SU-DHL-6 (cell line): ENCODE data around the gene TNIK.

Source experiments
- H2AFZ ChIP-seq: fragments of 200-600 bp; sonication (generic); 2 replicates; pipeline ENCODE4 v1.6.1; 2014; ENCODE audit warnings: low read depth, mild to moderate bottlenecking, moderate library complexity, mixed read lengths, antibody characterized with exemption, low read length; ENCODE audit not compliant: severe bottlenecking
- H3F3A ChIP-seq: fragments of 200-600 bp; shearing (Covaris generic); 2 replicates; pipeline ENCODE4 v1.6.0; 2016; ENCODE audit warnings: antibody characterized with exemption, mild to moderate bottlenecking; ENCODE audit not compliant: insufficient read depth
- H3K27ac ChIP-seq: fragments of 200-600 bp; sonication (generic); 2 replicates; pipeline ENCODE4 v1.5.1; 2016; ENCODE audit warnings: low read depth, mild to moderate bottlenecking, low read length, moderate library complexity, mixed read lengths
- H3K27me3 ChIP-seq: fragments of 200-600 bp; sonication (generic), shearing (Covaris generic); 2 replicates; pipeline ENCODE4 v1.6.0; 2014; ENCODE audit warnings: mild to moderate bottlenecking, low read length
- H3K36me3 ChIP-seq: fragments of 200-600 bp; sonication (generic); 2 replicates; pipeline ENCODE4 v1.6.1; 2014; ENCODE audit warnings: mild to moderate bottlenecking, low read length, mixed read lengths
- H3K4me2 ChIP-seq: fragments of 300-600, 200-600 bp; shearing (Covaris generic), sonication (generic); 2 replicates; pipeline ENCODE4 v1.6.0; 2014; ENCODE audit warnings: low read length, low read depth, mild to moderate bottlenecking; ENCODE audit not compliant: poor library complexity, severe bottlenecking
- H3K4me3 ChIP-seq: fragments of 200-600 bp; sonication (generic); 2 replicates; pipeline ENCODE4 v1.5.1; 2014; ENCODE audit warnings: antibody characterized with exemption, low read length, mild to moderate bottlenecking, mixed read lengths; ENCODE audit not compliant: insufficient read depth, poor library complexity, severe bottlenecking
- H3K79me2 ChIP-seq: fragments of 200-600 bp; sonication (generic); 2 replicates; pipeline ENCODE4 v1.6.1; 2014; ENCODE audit warnings: mild to moderate bottlenecking, low read length, moderate library complexity; ENCODE audit not compliant: insufficient read depth
- H3K9ac ChIP-seq: fragments of 200-600 bp; sonication (generic); 2 replicates; pipeline ENCODE4 v1.7.0; 2014; ENCODE audit warnings: mild to moderate bottlenecking, low read length
- H3K9me2 ChIP-seq: fragments of 200-600 bp; sonication (generic); replicated peaks from 2 replicates; pipeline ENCODE4 v1.6.1; 2014; ENCODE audit warnings: low read length; ENCODE audit not compliant: insufficient read depth
- H3K9me3 ChIP-seq: fragments of 200-600 bp; sonication (generic); 2 replicates; pipeline ENCODE4 v1.6.1; 2014; ENCODE audit warnings: low read length, mixed read lengths; ENCODE audit not compliant: insufficient read depth
- H4K20me1 ChIP-seq: fragments of 200-600 bp; sonication (generic); 2 replicates; pipeline ENCODE4 v1.6.1; 2014; ENCODE audit warnings: low read depth, mild to moderate bottlenecking, antibody characterized with exemption, low read length, moderate library complexity, mixed read lengths
- EZH2phosphoT487 ChIP-seq: fragments of 200-600 bp; sonication (generic), shearing (Covaris generic); conservative IDR thresholded peaks from 2 replicates; pipeline ENCODE4 v1.6.1; 2018; ENCODE audit warnings: mild to moderate bottlenecking, antibody characterized with exemption, low read length, moderate library complexity, mixed read lengths
- TF ChIP-seq, protein P1 (sequence below): fragments of 200-600 bp; sonication (generic); IDR thresholded peaks from one replicate; pipeline ENCODE4 v1.5.1; 2017; ENCODE audit warnings: antibody characterized with exemption, mild to moderate bottlenecking, low read length, moderate library complexity; ENCODE audit not compliant: insufficient read depth, poor library complexity, severe bottlenecking

Gene TNIK

DNA sequence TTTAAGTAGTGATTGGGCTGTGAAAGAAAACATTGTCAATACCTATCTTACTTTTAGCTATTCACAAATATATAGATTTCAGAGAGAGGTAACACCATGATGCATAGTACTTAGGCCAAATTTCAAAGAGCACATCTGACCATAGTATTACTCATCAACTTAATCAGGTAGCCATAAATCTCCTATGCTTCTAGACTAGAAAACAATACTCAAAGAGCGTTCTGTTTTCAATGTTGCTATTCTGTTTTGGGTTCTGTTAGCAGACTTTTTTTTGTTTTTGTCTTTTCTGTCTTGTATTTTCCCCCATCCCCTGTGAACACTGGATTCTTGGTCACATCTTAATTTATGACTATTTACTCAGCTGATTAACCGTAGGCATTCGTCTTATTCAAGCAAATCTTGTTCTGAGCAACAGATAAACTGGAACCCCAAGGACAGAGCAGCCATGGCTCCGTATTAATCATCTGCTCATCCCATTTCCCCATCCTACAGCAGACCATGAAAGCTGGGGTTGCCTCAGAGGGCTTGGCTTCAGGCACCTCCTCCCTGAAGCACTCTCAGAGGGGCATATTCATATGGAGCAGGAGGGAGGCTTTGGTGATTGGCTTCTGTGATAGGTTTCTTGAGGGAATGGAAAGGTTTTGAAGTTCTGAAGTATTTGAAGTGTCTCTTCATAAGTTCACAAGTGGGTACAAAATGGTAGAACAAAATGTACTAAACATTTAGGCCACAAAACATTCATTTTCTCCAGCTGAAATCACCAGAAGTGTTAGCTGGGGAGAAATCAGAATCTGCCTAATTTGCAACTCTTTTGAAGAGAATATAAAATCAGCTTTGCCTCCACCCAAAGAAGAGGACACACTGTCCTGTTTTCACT lies 105.3 kb downstream of the TNIK start:
- Histone ChIP-seq H3K36me3 (no peaks in the 10 kb centered on the region), H3K9ac (no peak overlapping the region), H4K20me1 (no peaks in the 10 kb centered on the region), H3K27me3 (no peaks in the 10 kb centered on the region), H3K9me3 (no peaks in the 10 kb centered on the region), H2AFZ (no peak overlapping the region), H3K9me2 (no peaks in the 10 kb centered on the region), H3K4me2 (no peak overlapping the region), H3K27ac (no peak overlapping the region), H3K4me3 (no peak overlapping the region), H3K79me2 (no peaks in the 10 kb centered on the region), H3F3A (no peaks in the 10 kb centered on the region)
- no peak for TF ChIP-seq EZH2phosphoT487
- TF ChIP-seq, protein P1, sequence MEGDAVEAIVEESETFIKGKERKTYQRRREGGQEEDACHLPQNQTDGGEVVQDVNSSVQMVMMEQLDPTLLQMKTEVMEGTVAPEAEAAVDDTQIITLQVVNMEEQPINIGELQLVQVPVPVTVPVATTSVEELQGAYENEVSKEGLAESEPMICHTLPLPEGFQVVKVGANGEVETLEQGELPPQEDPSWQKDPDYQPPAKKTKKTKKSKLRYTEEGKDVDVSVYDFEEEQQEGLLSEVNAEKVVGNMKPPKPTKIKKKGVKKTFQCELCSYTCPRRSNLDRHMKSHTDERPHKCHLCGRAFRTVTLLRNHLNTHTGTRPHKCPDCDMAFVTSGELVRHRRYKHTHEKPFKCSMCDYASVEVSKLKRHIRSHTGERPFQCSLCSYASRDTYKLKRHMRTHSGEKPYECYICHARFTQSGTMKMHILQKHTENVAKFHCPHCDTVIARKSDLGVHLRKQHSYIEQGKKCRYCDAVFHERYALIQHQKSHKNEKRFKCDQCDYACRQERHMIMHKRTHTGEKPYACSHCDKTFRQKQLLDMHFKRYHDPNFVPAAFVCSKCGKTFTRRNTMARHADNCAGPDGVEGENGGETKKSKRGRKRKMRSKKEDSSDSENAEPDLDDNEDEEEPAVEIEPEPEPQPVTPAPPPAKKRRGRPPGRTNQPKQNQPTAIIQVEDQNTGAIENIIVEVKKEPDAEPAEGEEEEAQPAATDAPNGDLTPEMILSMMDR = no peak

DNA sequence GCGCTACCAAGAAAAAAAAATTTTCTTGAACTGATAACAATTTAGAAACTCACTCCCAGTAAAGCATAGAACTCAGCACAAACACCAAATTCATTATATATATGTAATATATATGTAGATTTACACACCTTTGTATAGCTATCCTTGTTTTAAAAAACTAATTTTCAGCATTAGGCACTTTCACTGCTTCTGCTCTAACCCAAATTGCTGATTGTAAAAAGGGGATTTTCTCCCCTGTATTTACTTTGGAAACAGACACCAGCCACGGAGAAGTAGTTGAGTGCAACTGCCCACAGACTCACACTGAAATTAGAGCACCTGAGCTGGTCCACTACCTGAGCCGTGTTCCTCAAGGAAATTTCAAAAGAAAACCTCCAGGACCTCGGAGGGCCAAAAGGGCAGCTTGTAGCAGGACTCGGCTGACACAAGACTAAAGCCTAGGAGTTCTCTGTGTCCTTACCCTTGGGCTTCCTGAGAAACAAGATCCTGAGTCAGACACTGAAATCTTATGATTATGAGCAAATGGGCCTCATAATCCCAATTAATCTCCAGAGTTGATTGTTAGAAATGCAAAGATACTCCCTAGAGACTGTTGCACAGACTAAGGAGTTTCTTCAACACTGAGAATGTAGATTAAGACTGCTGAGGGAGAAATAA lies 106.0 kb downstream of the TNIK start:
- H3K27me3 ChIP-seq = no peaks in the 10 kb centered on the region
- H3K27ac ChIP-seq = no peak overlapping the region
- no peaks in the 10 kb centered on the region for H3F3A ChIP-seq
- H2AFZ ChIP-seq = no peak overlapping the region
- no peaks in the 10 kb centered on the region for H3K9me2 ChIP-seq
- H3K9me3 ChIP-seq = no peaks in the 10 kb centered on the region
- H4K20me1 ChIP-seq = no peaks in the 10 kb centered on the region
- no peak overlapping the region for H3K4me2 ChIP-seq
- no peaks in the 10 kb centered on the region for H3K36me3 ChIP-seq
- no peak overlapping the region for H3K9ac ChIP-seq
- no peaks in the 10 kb centered on the region for H3K79me2 ChIP-seq
- H3K4me3 ChIP-seq = no peak overlapping the region
- TF ChIP-seq, protein P1 = no peak
- no peak for TF ChIP-seq EZH2phosphoT487

DNA sequence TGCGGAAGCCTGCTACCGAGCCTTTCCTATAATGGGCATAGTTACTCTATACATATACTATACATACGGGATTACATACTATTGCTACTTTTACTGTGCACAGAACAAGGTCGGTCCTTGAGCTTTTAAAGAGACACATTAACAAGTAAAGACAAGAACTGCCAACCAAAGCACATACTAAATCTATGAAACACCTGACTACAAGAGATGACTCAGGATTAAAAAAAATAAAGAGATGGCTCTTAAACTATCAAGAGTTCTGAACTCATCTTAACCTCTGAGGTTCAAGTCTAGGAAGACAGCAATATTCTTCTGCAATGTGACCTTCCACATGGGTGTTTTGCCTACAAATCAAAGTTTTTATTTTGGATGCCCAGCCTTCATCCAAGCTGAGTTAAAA lies 106.8 kb downstream of the TNIK start:
- TF ChIP-seq, protein P1 = no peak
- TF ChIP-seq EZH2phosphoT487 = no peak
- H3K9ac ChIP-seq = no peak overlapping the region
- H3K79me2 ChIP-seq = no peaks in the 10 kb centered on the region
- H3K4me2 ChIP-seq = no peak overlapping the region
- no peaks in the 10 kb centered on the region for H3K9me3 ChIP-seq
- no peaks in the 10 kb centered on the region for H3K36me3 ChIP-seq
- H3K27me3 ChIP-seq = no peaks in the 10 kb centered on the region
- no peak overlapping the region for H3K27ac ChIP-seq
- no peaks in the 10 kb centered on the region for H3K9me2 ChIP-seq
- H2AFZ ChIP-seq = no peak overlapping the region
- no peak overlapping the region for H3K4me3 ChIP-seq
- H4K20me1 ChIP-seq = no peaks in the 10 kb centered on the region
- H3F3A ChIP-seq = no peaks in the 10 kb centered on the region
